ENCODE results near the gene SPRN. TPM values are rescaled to one million over a fixed set of nuclear protein-coding genes. Genes with fewer than 3 reads are reported as not detected.
A peak's percentile ranks its signal among the peaks of the same experiment; 100 is the strongest.

SPRN gene
- total RNA-seq, 1 donor from 2014 or later = not detected

- no peak for TF ChIP-seq CTCF (IDR thresholded peaks at IDR 0.05; ENCODE audit: borderline replicate concordance)
- Histone ChIP-seq H3K36me3 (no peaks in the 10 kb centered on the region), H3K9me3 (replicated peaks) (no peaks in the 10 kb centered on the region), H3K4me1 (peaks cover 1% of the 10 kb centered on the region), H3K4me3 (no peak overlapping the region), H3K27ac (replicated peaks) (no peak overlapping the region), H3K27me3 (ENCODE audit: low read depth) (no peaks in the 10 kb centered on the region)
- no peak for DNase-seq
- intact Hi-C loops (cut with micrococcal nuclease) = no loop called here
Observed at GRCh38 chr10:133385214-133385613, 39.2 kb downstream of the SPRN start.

GRCh38 chr10:133384071-133384470 is 40.4 kb downstream of the SPRN start:
- Histone ChIP-seq H3K27ac (replicated peaks) (no peak overlapping the region), H3K27me3 (ENCODE audit: low read depth) (no peaks in the 10 kb centered on the region), H3K9me3 (replicated peaks) (no peaks in the 10 kb centered on the region), H3K4me1 (peaks cover 12% of the 10 kb centered on the region), H3K4me3 (no peak overlapping the region), H3K36me3 (no peaks in the 10 kb centered on the region)
- intact Hi-C loops (cut with micrococcal nuclease) = no loop called here
- DNase-seq = no peak
- TF ChIP-seq CTCF (IDR thresholded peaks at IDR 0.05; ENCODE audit: borderline replicate concordance) = no peak

GRCh38 chr10:133383551-133383950 is 40.9 kb downstream of the SPRN start:
- no peak for DNase-seq
- Histone ChIP-seq H3K9me3 (replicated peaks) (no peaks in the 10 kb centered on the region), H3K4me3 (no peak overlapping the region), H3K27ac (replicated peaks) (no peak overlapping the region), H3K4me1 (peaks cover 15% of the 10 kb centered on the region), H3K36me3 (no peaks in the 10 kb centered on the region), H3K27me3 (ENCODE audit: low read depth) (no peaks in the 10 kb centered on the region)
- TF ChIP-seq CTCF (IDR thresholded peaks at IDR 0.05; ENCODE audit: borderline replicate concordance) = no peak
- intact Hi-C loops (cut with micrococcal nuclease) = no loop called here

- DNase-seq = no peak
- intact Hi-C loops (cut with micrococcal nuclease) = no loop called here
- Histone ChIP-seq H3K4me1 (peaks cover 29% of the 10 kb centered on the region), H3K27me3 (ENCODE audit: low read depth) (no peaks in the 10 kb centered on the region), H3K36me3 (no peaks in the 10 kb centered on the region), H3K4me3 (no peak overlapping the region), H3K27ac (replicated peaks) (no peak overlapping the region), H3K9me3 (replicated peaks) (no peaks in the 10 kb centered on the region)
- no peak for TF ChIP-seq CTCF (IDR thresholded peaks at IDR 0.05; ENCODE audit: borderline replicate concordance)
Observed at GRCh38 chr10:133381036-133381435, 43.4 kb downstream of the SPRN start.

GRCh38 chr10:133379801-133380666 is 44.4 kb downstream of the SPRN start:
- no peak for DNase-seq
- Histone ChIP-seq H3K4me3 (peak overlapping the region; percentile 86), H3K4me1 (peaks cover 29% of the 10 kb centered on the region), H3K36me3 (no peaks in the 10 kb centered on the region), H3K9me3 (replicated peaks) (no peaks in the 10 kb centered on the region), H3K27me3 (ENCODE audit: low read depth) (no peaks in the 10 kb centered on the region), H3K27ac (replicated peaks) (peak overlapping the region; percentile 82)
- intact Hi-C loops (cut with micrococcal nuclease) = no loop called here
- TF ChIP-seq CTCF (IDR thresholded peaks at IDR 0.05; ENCODE audit: borderline replicate concordance) = no peak

Data from left ventricle myocardium inferior (tissue), 1 donor.